Hematopoietic multipotent progenitor cell treated with erythropoietin and hydrocortisone succinate and interleukin-3 and kit ligand, for 8 days (in vitro differentiated cells): ENCODE measurements around the gene FGFBP1.

Experiments used
- DNase-seq: peaks from one replicate; pipeline ENCODE4 v3.0.0-alpha.2; 2015

The FGFBP1 gene

DNA sequence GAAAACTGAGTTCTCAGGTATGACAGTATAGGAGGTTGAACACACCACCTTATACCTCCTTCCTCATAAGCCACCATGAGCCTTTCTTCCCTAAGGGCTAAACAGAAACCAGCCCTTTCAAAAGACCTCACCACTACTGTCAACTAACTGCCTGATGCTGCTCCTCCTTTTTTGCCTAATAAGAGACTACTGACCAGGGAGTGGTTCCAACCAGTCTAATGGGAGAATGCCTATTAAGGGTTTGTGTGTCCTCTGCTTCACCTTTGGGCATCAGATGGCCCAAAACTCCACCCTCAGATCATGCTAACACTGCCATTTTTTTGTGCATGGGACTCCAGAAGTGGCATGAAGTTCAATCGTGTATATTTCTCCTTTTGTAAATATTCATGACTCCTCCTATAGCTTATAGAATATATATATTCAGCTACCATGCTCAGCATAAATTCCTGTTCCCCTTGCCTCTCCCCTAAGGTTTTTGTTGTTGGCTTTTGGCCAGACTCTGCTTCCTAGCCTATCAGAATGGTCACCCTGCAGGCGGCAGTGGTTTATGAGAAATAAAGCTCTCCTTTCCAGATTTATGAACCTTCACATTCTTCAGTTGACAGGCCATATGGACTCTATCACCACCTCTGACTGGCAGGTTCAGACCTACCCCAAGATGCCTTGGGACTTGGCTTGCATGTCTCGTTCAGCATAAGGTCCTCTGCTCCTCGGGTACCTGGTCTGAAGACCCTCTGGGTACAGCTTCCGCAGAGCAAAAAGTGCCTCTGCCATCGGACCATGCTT, 28.2 kb downstream of the FGFBP1 start:
- no peak for DNase-seq

- no peak for DNase-seq
Measured at GRCh38 chr4:15907430-15907829, 31.1 kb downstream of the FGFBP1 start.

DNA sequence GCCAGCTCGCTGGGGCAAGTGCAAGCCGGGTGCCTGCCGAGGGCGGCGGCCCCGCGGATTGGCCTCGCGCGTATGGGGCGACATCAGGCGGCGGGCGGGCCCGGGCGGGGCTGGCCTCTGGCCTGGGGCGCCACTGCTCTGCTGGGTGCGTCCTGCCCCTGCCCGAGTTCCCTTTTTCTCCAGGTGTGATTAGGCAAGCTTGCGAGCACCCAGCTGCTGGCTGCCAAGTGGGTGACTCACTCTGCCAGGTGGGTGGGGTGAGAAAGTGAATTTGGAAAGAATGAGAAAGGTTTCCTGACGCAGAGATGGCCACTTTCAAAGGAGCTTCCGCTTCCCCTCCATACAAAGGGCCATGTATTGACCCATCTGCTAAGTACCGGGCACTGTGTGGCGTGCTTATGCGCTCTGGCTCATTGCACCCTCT, 32.5 kb downstream of the FGFBP1 start:
- DNase-seq: no peak

- DNase-seq: no peak
Measured at GRCh38 chr4:15902746-15903145, 35.8 kb downstream of the FGFBP1 start.

DNA sequence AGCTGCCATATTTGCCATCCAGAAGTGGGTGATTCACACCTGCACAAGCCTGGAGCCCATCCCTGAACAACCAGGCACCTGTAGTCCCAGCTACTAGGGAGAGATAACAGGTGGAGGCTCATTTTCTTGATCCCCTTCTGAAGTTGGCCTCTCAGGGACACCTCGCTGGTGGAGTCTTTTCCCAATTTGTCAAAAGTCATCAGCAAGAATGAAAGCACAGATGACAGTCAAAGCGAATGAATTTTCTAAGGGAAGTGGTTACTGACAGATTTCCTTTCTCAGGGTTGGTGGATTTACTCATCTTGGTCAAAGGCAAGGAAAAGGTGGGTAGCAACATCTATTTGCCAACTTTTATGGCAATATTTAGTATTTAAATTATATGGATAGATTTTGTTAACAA, 36.5 kb downstream of the FGFBP1 start:
- no peak for DNase-seq

DNA sequence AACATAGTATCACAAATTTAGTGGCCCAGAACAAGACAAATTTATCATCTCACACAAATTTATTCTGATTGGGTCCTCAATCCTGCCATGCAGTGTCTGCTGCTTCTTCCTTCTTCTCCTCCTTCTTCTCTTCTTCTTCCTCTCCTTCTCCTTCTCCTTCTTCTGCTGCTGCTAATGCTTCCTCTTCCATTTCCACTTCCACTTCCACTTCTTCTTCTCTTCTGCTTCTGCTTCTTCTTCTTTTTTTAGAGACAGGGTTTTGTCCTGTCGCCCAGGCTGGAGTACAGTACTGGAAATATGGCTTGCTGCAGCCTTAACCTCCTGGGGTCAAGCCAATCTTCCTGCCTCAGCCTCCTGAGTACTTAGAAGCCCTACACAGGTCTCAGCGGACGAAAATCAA, 37.5 kb downstream of the FGFBP1 start:
- DNase-seq: no peak

- no peak for DNase-seq
Measured at GRCh38 chr4:15899511-15899910, 39.0 kb downstream of the FGFBP1 start.

DNA sequence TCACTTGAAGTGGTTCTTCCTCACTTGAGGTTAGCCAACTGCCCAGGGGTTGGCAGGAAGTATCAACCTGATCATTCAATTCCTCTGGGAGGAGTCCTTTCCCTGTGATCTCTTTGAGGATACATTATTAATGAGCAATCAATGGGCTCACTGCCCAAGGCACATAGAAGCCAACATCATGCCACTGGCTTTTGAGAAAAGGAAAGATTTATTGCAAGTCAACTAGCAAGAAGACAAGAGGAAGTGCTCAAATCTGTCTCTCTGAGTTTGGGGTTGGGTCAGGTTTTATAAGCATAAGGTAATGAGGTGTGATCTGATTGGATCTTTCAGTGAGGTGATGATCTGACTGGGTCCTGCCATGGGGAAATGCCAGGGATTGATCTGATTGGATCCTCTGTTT, 39.6 kb downstream of the FGFBP1 start:
- DNase-seq: no peak

GRCh38 chr4:15897577-15897976, 41.0 kb downstream of the FGFBP1 start:
- DNase-seq: no peak

GRCh38 chr4:15894921-15895916, 43.3 kb downstream of the FGFBP1 start:
- DNase-seq: no peak

- no peak for DNase-seq
Measured at GRCh38 chr4:15894393-15894792, 44.1 kb downstream of the FGFBP1 start.

DNA sequence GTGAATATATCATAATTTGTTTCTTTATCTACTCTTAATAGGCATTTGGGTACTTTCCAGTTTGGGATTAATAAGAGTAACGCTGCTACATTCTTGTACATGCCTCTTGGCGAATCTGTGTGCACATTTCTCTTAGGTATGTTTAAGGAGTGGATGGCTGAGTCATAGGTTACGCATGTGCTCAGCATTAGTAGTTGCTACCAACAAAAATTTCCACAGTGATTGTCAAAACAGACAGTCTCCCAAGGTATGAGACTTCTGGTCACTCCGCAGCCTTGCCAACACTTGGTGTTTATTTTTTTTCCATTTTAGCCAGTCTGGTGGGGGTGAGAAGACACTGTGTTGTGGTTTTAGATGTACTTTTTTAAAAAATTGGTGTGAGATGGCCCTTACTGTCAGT, 44.6 kb downstream of the FGFBP1 start:
- DNase-seq: no peak

DNA sequence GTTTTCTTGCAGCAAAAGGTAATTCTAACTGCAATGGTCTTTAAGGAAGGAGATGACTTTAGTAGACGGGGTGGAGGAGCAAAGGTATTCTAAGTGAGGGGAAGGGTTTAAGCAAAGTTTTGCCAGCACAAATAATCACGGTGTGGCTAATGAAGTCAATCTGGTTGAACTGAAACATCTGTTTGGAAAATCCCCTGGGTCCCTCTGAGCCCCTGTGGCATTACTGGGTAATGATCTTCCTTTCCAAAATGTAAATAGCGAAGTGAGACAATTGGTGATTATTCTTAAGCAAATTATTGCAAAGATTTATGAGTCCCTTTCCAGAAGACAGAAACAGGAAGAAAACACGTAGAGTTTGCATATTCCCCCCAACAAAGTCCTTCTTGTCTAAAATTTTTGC, 47.2 kb downstream of the FGFBP1 start:
- DNase-seq: no peak

DNA sequence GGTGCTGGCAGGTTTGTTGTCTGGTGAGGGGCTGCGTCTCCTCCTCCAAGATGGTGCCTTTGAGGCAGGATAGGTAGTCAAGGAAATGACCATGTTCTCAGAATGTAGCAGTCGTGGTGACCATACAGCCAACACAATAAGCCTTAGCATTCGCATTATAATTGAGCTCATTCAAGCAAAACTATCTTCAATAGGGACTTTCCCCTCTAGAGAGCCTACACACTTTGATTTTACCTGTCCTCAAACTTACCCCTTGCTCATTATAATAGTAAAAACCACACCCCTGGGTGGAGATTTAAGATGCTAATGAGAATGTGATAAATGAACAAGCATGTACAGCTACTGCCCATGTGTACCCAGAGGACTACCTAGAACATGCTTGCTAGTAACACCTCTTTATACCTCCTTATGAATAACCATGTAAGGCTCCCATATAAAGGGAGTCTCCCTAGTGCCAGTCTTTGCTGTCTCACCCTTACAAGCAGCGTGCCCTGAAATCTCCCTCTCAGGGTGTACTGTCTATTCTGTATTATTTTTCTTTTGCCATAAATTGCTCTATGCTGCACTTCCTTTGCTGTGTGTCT, 48.2 kb downstream of the FGFBP1 start:
- DNase-seq: no peak

DNA sequence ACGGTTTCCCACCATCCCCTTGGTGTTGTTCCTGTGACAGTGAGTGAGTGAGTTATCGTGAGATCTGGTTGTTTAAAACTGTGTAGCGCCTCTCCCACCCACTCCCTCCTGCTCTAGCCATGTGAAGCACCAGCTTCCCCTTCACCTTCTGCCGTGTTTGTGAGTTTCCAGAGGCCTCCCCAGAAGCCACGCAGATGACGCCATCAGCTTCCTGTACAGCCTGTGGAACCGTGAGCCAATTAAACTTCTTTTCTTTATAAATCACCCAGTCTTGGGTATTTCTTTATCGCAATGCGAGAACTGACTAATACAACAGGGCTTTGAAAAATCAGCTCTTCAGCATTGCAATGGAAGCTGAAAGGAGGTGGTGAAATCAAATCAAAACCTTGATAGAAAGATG, 50.0 kb downstream of the FGFBP1 start:
- no peak for DNase-seq
